GM18526 (cell line): Measurements from ENCODE around the gene TSACC.

Source experiments
- POLR2A ChIP-seq: IDR thresholded peaks from 3 replicates; pipeline ENCODE4 v1.6.1; 2011; ENCODE audit not compliant: insufficient read length; ENCODE audit errors: extremely low read depth

Gene TSACC

GRCh38 chr1:156385534-156386031 is 47.3 kb downstream of the TSACC start:
- no peak for TF ChIP-seq POLR2A

- TF ChIP-seq POLR2A, result no peak
Measured at GRCh38 chr1:156386134-156386901, 48.0 kb downstream of the TSACC start.

- TF ChIP-seq POLR2A, result no peak
Measured at GRCh38 chr1:156386949-156387869, 48.9 kb downstream of the TSACC start.

- TF ChIP-seq POLR2A, result no peak
Measured at GRCh38 chr1:156387870-156388173, 49.5 kb downstream of the TSACC start.

GRCh38 chr1:156388174-156389137 is 50.1 kb downstream of the TSACC start:
- no peak for TF ChIP-seq POLR2A

GRCh38 chr1:156389311-156389710 is 51.0 kb downstream of the TSACC start:
- TF ChIP-seq POLR2A, result no peak

GRCh38 chr1:156390469-156391365 is 52.4 kb downstream of the TSACC start:
- no peak for TF ChIP-seq POLR2A

- no peak for TF ChIP-seq POLR2A
Measured at GRCh38 chr1:156391366-156391677, 53.0 kb downstream of the TSACC start.

GRCh38 chr1:156391701-156392100 is 53.4 kb downstream of the TSACC start:
- TF ChIP-seq POLR2A, result no peak

- no peak for TF ChIP-seq POLR2A
Measured at GRCh38 chr1:156392452-156392853, 54.1 kb downstream of the TSACC start.

- TF ChIP-seq POLR2A, result no peak
Measured at GRCh38 chr1:156393095-156393494, 54.8 kb downstream of the TSACC start.

- no peak for TF ChIP-seq POLR2A
Measured at GRCh38 chr1:156394082-156394481, 55.8 kb downstream of the TSACC start.

- no peak for TF ChIP-seq POLR2A
Measured at GRCh38 chr1:156394835-156395461, 56.6 kb downstream of the TSACC start.
